GM12891 (cell line): Measurements from ENCODE around the gene TAS2R31.

Experiments
- POLR2A ChIP-seq: IDR thresholded peaks from 2 replicates; pipeline ENCODE4 v1.6.1; 2011; ENCODE audit warnings: low read depth, low read length, control low read depth
- POLR2AphosphoS5 ChIP-seq: IDR thresholded peaks from 2 replicates; pipeline ENCODE4 v1.6.1; 2011; ENCODE audit warnings: low read depth, low read length, control low read depth
- SPI1 ChIP-seq: IDR thresholded peaks from 2 replicates; pipeline ENCODE4 v1.6.1; 2011; ENCODE audit warnings: low read depth, low read length, control low read depth
- TAF1 ChIP-seq: IDR thresholded peaks from 2 replicates; pipeline ENCODE4 v1.6.1; 2011; ENCODE audit warnings: low read depth, low read length, control low read depth

DNA sequence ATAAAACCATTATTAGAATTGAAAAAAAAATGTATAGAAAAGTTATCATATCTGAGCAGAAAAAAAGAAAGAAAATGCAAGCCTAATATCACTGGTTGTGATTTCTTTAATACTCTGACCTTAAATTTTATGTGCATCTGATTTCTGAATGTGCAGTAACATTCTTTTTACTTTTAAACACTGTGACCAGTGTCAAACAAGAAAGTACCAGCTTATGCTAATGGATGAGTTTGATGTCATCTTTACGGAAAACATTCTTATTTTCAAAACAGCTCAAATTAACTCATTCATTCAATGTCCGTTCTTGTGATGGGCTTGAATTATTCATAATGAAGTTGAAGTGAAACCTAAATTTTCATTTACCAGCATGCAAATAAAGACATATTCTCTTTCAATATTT, 44.4 kb downstream of the TAS2R31 start, which contains the start of gene TAS2R50:
- TF ChIP-seq POLR2A (no peak), POLR2AphosphoS5 (no peak), SPI1 (no peak), TAF1 (no peak)
